PC-9 (cell line): ENCODE measurements around the gene ACAP2. TPM values are rescaled to one million over a fixed set of nuclear protein-coding genes. Genes with fewer than 3 reads are reported as not detected.

Experiments
- BruUV-seq: library from RNA; stranded (reverse); fragments of 400-500 nt; replicated peaks from 2 replicates; lab custom pipeline; 2021; lab: Mats Ljungman, UMichigan
- CTCF ChIA-PET: fragments of 300-600 bp; sonication (Branson Sonifier 250); formaldehyde crosslinking; loops from one replicate; lab custom pipeline; 2022; ENCODE audit warnings: antibody characterized with exemption; lab: Charles Lee
- POLR2A ChIA-PET: fragments of 300-600 bp; sonication (Branson Sonifier 250); formaldehyde crosslinking; loops from one replicate; lab custom pipeline; 2022; ENCODE audit warnings: antibody characterized with exemption; ENCODE audit not compliant: unreplicated experiment; lab: Charles Lee
- DNase-seq, 2 experiments: peaks; one replicate each; pipeline versions ENCODE4 v3.0.0 to v3.0.0-alpha.2; 2015 to 2022; ENCODE audit warnings: mixed read lengths in 1 of 2
- H2AFZ ChIP-seq: fragments of 200-600 bp; sonication (generic); 2 replicates; pipeline ENCODE4 v1.8.1; 2017; ENCODE audit warnings: antibody characterized with exemption
- H3F3A ChIP-seq: fragments of 200-600 bp; sonication (generic); 2 replicates; pipeline ENCODE4 v1.8.1; 2017; ENCODE audit warnings: antibody characterized with exemption, mild to moderate bottlenecking, low read depth; ENCODE audit not compliant: insufficient read depth
- H3K27ac ChIP-seq: fragments of 200-600 bp; sonication (generic); 2 replicates; pipeline ENCODE4 v1.6.1; 2016; ENCODE audit warnings: mixed run types
- H3K27me3 ChIP-seq: fragments of 200-600 bp; sonication (generic); 2 replicates; pipeline ENCODE4 v1.6.1; 2016; ENCODE audit warnings: low read depth, mixed run types; ENCODE audit not compliant: insufficient read depth
- H3K36me3 ChIP-seq: fragments of 200-600 bp; sonication (generic); 2 replicates; pipeline ENCODE4 v1.6.1; 2016; ENCODE audit warnings: low read depth, mixed run types
- H3K4me1 ChIP-seq: fragments of 200-600 bp; sonication (generic); replicated peaks from 2 replicates; pipeline ENCODE4 v1.6.1; 2016; ENCODE audit warnings: mixed run types; ENCODE audit not compliant: insufficient read depth
- H3K4me2 ChIP-seq: fragments of 200-600 bp; sonication (generic); 2 replicates; pipeline ENCODE4 v1.6.1; 2017; ENCODE audit warnings: mixed run types
- H3K4me3 ChIP-seq: fragments of 200-600 bp; sonication (generic); 2 replicates; pipeline ENCODE4 v1.6.1; 2016; ENCODE audit warnings: mixed run types
- H3K79me2 ChIP-seq: fragments of 200-600 bp; sonication (generic); 2 replicates; pipeline ENCODE4 v1.6.1; 2017; ENCODE audit warnings: low read depth, mixed run types
- H3K9me2 ChIP-seq: fragments of 200-600 bp; sonication (generic); 2 replicates; pipeline ENCODE4 v1.8.1; 2017; ENCODE audit warnings: mild to moderate bottlenecking; ENCODE audit not compliant: insufficient read depth
- H3K9me3 ChIP-seq: fragments of 200-600 bp; sonication (generic); 2 replicates; pipeline ENCODE4 v1.8.1; 2016; ENCODE audit warnings: low read depth; ENCODE audit not compliant: insufficient read depth
- H4K20me1 ChIP-seq: fragments of 200-600 bp; sonication (generic); 2 replicates; pipeline ENCODE4 v1.8.1; 2017; ENCODE audit not compliant: insufficient read depth
- EZH2 ChIP-seq: fragments of 200-600 bp; sonication (generic); IDR thresholded peaks from 2 replicates; pipeline ENCODE4 v1.8.0; 2017; ENCODE audit warnings: antibody characterized with exemption, low read depth
- intact Hi-C: fragments of 100-400 bp; cut with micrococcal nuclease; formaldehyde crosslinking; loops from one replicate; pipeline ENCODE4 v1.10.0; 2022; ENCODE audit not compliant: unreplicated experiment
- total RNA-seq: library from RNA; stranded (reverse); gene quantifications from 2 replicates; pipeline ENCODE4 v1.2.3, GENCODE V29; 2021
- TF ChIP-seq, protein P1 (sequence below): fragments of 200-600 bp; sonication (generic); conservative IDR thresholded peaks from 2 replicates; pipeline ENCODE4 v1.6.1; 2017; ENCODE audit warnings: mixed run types, antibody characterized with exemption, mild to moderate bottlenecking, moderate library complexity

ACAP2 gene
- total RNA-seq, 1 experiment from 2014 or later = 67.9 TPM

DNA sequence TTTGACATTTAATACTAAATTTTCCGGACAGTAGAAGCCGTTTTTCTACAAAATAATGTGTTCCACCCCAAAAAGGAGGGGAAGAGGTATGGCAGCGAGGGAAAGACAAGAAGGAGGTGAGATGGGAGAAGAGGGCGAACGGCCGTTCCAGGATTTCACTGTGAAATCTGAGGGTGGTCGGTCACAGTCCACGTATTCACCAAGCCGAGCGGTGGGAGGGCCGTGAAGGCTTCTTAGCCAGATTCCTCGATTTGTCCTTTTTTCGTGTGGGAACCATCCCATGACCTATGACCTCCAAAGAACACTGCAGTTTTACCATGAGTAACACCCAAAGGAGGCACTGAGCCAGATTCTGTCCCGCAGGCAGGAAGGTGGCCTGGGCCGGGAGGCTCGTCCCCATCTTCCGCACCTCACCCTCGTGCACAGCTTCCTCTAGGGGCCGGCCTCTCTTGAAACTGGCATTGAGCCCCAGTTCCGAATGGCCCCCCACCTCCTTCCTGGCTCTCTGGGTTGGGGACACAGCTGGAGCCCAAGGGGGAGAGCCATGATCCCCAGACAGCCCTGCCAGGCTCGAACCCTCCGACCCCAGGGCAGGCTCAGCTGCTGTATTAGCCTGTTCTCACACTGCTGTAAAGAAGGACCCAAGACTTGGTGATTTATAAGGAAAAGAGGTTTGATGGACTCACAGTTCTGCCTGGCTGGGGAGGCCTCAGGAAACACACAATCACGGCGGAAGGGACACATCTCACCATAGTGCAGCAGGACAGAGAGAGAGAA is 195.5 kb downstream of the ACAP2 start:
- H3K9me2 ChIP-seq = no peaks in the 10 kb centered on the region
- no peaks in the 10 kb centered on the region for H3K79me2 ChIP-seq
- H3K27ac ChIP-seq = no peak overlapping the region
- H3K4me1 ChIP-seq = no peaks in the 10 kb centered on the region
- ChIA-PET CTCF (no interaction called here), POLR2A (no interaction called here)
- no peaks in the 10 kb centered on the region for H3F3A ChIP-seq
- no peak overlapping the region for H2AFZ ChIP-seq
- H3K36me3 ChIP-seq = no peaks in the 10 kb centered on the region
- H3K27me3 ChIP-seq = no peaks in the 10 kb centered on the region
- H3K4me2 ChIP-seq = no peak overlapping the region
- H3K9me3 ChIP-seq = no peaks in the 10 kb centered on the region
- no TSS peak for BruUV-seq
- TF ChIP-seq, protein P1, sequence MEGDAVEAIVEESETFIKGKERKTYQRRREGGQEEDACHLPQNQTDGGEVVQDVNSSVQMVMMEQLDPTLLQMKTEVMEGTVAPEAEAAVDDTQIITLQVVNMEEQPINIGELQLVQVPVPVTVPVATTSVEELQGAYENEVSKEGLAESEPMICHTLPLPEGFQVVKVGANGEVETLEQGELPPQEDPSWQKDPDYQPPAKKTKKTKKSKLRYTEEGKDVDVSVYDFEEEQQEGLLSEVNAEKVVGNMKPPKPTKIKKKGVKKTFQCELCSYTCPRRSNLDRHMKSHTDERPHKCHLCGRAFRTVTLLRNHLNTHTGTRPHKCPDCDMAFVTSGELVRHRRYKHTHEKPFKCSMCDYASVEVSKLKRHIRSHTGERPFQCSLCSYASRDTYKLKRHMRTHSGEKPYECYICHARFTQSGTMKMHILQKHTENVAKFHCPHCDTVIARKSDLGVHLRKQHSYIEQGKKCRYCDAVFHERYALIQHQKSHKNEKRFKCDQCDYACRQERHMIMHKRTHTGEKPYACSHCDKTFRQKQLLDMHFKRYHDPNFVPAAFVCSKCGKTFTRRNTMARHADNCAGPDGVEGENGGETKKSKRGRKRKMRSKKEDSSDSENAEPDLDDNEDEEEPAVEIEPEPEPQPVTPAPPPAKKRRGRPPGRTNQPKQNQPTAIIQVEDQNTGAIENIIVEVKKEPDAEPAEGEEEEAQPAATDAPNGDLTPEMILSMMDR = no peak
- no peak for TF ChIP-seq EZH2
- intact Hi-C loops = no loop called here
- no peak for DNase-seq
- no peak overlapping the region for H3K4me3 ChIP-seq
- no peaks in the 10 kb centered on the region; the same call in 1 of the 2 replicates for H4K20me1 ChIP-seq

- ChIA-PET POLR2A (no interaction called here), CTCF (no interaction called here)
- H3K79me2 ChIP-seq = no peaks in the 10 kb centered on the region
- H4K20me1 ChIP-seq = no peaks in the 10 kb centered on the region; the same call in 1 of the 2 replicates
- H3K4me3 ChIP-seq = no peak overlapping the region
- no peaks in the 10 kb centered on the region for H3K27me3 ChIP-seq
- no peaks in the 10 kb centered on the region for H3K36me3 ChIP-seq
- intact Hi-C loops = no loop called here
- no peaks in the 10 kb centered on the region for H3F3A ChIP-seq
- TF ChIP-seq EZH2 = no peak
- TF ChIP-seq, protein P1 = no peak
- H3K4me1 ChIP-seq = no peaks in the 10 kb centered on the region
- H2AFZ ChIP-seq = no peak overlapping the region
- H3K9me3 ChIP-seq = no peaks in the 10 kb centered on the region
- no peaks in the 10 kb centered on the region for H3K9me2 ChIP-seq
- no peak overlapping the region for H3K27ac ChIP-seq
- DNase-seq = no peak
- no TSS peak for BruUV-seq
- no peak overlapping the region for H3K4me2 ChIP-seq
Measured at GRCh38 chr3:195246581-195246995, 196.2 kb downstream of the ACAP2 start.

DNA sequence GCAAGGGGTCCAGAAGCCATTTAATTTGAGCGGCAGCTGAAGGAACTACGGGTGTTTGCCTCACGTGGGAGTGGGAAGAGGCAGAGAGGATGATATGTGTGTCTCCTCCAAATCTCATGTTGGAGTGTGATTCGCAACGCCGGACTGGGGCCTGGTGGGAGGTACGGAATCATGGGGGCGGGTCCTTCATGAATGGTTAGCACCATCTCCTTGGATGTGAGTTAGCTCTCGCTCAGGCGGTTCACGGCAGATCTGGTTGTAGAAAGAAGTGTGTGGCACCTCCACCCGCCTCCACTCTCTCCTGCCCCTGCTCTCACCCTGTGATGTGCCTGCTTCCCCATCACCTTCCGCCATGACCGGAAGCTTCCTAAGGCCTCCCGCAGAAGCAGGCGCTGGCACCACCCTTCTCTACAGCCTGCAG is 197.3 kb downstream of the ACAP2 start:
- no peaks in the 10 kb centered on the region for H3K36me3 ChIP-seq
- POLR2A ChIA-PET = no interaction called here
- H3K4me1 ChIP-seq = no peaks in the 10 kb centered on the region
- DNase-seq = no peak
- no peaks in the 10 kb centered on the region for H3K27me3 ChIP-seq
- no peaks in the 10 kb centered on the region for H3F3A ChIP-seq
- no peak overlapping the region for H3K4me2 ChIP-seq
- no peaks in the 10 kb centered on the region for H3K9me2 ChIP-seq
- H3K9me3 ChIP-seq = no peaks in the 10 kb centered on the region
- no peaks in the 10 kb centered on the region for H3K79me2 ChIP-seq
- CTCF ChIA-PET = no interaction called here
- H2AFZ ChIP-seq = no peak overlapping the region
- no peak overlapping the region for H3K27ac ChIP-seq
- no peak overlapping the region for H3K4me3 ChIP-seq
- TF ChIP-seq EZH2 = no peak
- TF ChIP-seq, protein P1 = no peak
- intact Hi-C loops = no loop called here
- H4K20me1 ChIP-seq = no peaks in the 10 kb centered on the region
- BruUV-seq = no TSS peak
